Ishikawa (cell line): ENCODE measurements around the gene TNS1.
A peak's percentile ranks its signal among the peaks of the same experiment; 100 is the strongest.

ENCODE experiments used
- CEBPB ChIP-seq: IDR thresholded peaks from 2 replicates; pipeline ENCODE4 v1.6.1; 2012
- CREB1 ChIP-seq: IDR thresholded peaks from 2 replicates; pipeline ENCODE4 v1.6.1; 2012; ENCODE audit warnings: low read depth
- EGR1 ChIP-seq: IDR thresholded peaks from 2 replicates; pipeline ENCODE4 v1.6.1; 2012
- EP300 ChIP-seq: IDR thresholded peaks from 2 replicates; pipeline ENCODE4 v1.6.1; 2012; ENCODE audit warnings: borderline replicate concordance
- FOXM1 ChIP-seq: IDR thresholded peaks from 2 replicates; pipeline ENCODE4 v1.6.1; 2012; ENCODE audit warnings: low read depth, borderline replicate concordance
- NFIC ChIP-seq: IDR thresholded peaks from 2 replicates; pipeline ENCODE4 v1.6.1; 2012
- RAD21 ChIP-seq: IDR thresholded peaks from 2 replicates; pipeline ENCODE4 v1.6.1; 2012; ENCODE audit warnings: low read depth
- TAF1 ChIP-seq: IDR thresholded peaks from 2 replicates; pipeline ENCODE4 v1.6.1; 2012; ENCODE audit warnings: low read depth, mild to moderate bottlenecking
- TCF12 ChIP-seq: IDR thresholded peaks from 2 replicates; pipeline ENCODE4 v1.6.1; 2012; ENCODE audit warnings: low read depth
- TEAD4 ChIP-seq: IDR thresholded peaks from 2 replicates; pipeline ENCODE4 v1.6.1; 2012
- YY1 ChIP-seq: IDR thresholded peaks from 2 replicates; pipeline ENCODE4 v1.6.1; 2012; ENCODE audit warnings: low read depth
- ZBTB7A ChIP-seq: IDR thresholded peaks from 2 replicates; pipeline ENCODE4 v1.6.1; 2012; ENCODE audit warnings: low read depth
- TF ChIP-seq, protein P1 (sequence below): IDR thresholded peaks from 2 replicates; pipeline ENCODE4 v1.6.1; 2012
- TF ChIP-seq, protein P2 (sequence below): IDR thresholded peaks from 2 replicates; pipeline ENCODE4 v1.6.1; 2012
- TF ChIP-seq, protein P3 (sequence below): IDR thresholded peaks from 2 replicates; pipeline ENCODE4 v1.6.1; 2012; ENCODE audit warnings: low read depth, mild to moderate bottlenecking

TNS1 gene

DNA sequence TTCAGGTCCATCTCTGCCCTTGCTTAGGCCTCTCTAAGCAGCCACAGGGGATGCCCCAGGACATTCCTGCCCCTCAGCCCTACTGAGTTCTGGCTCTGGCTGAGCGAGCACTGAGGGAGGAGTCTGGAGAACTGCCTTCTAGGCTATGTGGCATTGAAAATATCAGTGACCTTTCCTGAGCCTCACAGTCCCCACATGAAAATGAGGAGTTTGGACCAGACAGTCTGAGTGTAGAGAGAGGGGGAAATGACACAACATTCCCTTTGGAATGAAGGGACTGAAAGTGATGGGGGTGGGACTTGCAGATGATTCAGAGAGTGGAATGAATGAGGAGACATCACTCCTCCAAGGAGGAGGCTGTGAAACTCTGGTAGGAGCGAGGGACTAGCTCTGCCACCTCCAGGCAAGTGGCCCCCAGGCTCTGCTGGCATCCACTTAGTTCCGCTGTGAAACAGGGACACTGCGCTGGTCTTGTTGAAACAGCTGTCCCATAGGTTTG, 8.0 kb downstream of the TNS1 start:
- TF ChIP-seq, protein P1, sequence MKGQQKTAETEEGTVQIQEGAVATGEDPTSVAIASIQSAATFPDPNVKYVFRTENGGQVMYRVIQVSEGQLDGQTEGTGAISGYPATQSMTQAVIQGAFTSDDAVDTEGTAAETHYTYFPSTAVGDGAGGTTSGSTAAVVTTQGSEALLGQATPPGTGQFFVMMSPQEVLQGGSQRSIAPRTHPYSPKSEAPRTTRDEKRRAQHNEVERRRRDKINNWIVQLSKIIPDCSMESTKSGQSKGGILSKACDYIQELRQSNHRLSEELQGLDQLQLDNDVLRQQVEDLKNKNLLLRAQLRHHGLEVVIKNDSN, result no peak
- TF ChIP-seq FOXM1 (no peak), TEAD4 (no peak), YY1 (no peak), TCF12 (no peak), NFIC (no peak), CEBPB (no peak), CREB1 (no peak), ZBTB7A (no peak), RAD21 (no peak), EP300 (no peak), TAF1 (no peak), EGR1 (no peak)
- TF ChIP-seq, protein P2, sequence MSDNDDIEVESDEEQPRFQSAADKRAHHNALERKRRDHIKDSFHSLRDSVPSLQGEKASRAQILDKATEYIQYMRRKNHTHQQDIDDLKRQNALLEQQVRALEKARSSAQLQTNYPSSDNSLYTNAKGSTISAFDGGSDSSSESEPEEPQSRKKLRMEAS, result no peak
- TF ChIP-seq, protein P3, sequence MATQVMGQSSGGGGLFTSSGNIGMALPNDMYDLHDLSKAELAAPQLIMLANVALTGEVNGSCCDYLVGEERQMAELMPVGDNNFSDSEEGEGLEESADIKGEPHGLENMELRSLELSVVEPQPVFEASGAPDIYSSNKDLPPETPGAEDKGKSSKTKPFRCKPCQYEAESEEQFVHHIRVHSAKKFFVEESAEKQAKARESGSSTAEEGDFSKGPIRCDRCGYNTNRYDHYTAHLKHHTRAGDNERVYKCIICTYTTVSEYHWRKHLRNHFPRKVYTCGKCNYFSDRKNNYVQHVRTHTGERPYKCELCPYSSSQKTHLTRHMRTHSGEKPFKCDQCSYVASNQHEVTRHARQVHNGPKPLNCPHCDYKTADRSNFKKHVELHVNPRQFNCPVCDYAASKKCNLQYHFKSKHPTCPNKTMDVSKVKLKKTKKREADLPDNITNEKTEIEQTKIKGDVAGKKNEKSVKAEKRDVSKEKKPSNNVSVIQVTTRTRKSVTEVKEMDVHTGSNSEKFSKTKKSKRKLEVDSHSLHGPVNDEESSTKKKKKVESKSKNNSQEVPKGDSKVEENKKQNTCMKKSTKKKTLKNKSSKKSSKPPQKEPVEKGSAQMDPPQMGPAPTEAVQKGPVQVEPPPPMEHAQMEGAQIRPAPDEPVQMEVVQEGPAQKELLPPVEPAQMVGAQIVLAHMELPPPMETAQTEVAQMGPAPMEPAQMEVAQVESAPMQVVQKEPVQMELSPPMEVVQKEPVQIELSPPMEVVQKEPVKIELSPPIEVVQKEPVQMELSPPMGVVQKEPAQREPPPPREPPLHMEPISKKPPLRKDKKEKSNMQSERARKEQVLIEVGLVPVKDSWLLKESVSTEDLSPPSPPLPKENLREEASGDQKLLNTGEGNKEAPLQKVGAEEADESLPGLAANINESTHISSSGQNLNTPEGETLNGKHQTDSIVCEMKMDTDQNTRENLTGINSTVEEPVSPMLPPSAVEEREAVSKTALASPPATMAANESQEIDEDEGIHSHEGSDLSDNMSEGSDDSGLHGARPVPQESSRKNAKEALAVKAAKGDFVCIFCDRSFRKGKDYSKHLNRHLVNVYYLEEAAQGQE, result no peak

DNA sequence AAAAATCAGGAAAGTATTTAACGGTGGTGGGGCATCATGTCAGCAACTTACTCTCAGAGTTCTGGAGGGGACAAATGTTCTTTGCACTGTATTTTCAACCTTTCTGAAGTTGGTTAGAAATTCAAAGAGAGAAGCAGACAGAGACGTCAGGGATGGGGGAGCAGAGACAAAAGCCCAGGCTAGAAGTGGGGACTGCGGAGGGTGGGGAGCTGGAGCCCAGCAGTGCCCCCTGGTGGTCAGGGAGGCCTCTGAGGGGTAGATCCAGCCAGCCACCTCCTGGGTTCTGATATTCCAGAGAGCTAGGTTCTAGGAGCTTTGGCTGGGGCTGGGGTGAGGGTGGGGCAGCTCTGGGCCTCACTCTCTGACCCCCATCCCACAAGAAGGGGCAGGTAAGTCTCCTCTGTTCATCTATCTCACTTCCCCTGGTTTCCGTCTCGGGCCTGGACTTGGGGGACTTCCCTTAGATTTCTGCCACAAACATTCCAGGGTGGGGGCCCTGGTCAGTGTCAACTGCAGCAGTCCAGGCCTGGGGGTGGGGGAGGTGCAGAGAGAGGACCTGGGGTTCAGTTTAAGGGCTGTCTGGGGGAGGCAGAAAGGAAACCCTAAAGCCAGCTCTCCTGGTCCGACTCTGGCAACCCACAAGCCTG, 8.9 kb downstream of the TNS1 start:
- TF ChIP-seq TAF1 (no peak), RAD21 (peak; percentile 58)
- TF ChIP-seq, protein P2, result no peak

DNA sequence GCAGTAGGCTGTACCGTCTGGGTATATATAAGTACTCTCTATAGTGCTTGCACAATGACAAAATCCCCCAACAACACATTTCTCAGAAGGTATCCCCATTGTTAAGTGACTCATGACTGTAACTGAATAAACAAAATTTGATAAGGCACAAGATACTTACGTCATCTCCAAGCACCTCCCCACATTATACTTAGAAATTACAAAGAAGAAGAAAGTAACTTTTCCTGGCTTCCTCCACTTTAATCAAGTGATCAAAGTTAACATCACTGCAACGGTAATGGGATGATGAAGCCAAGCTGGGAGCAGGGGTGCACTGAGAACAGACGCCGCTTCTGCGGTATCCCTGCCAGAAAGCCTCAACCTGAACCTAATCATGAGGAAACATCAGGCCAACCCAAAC, 9.7 kb downstream of the TNS1 start:
- TF ChIP-seq NFIC, result no peak
- no peak for TF ChIP-seq EGR1
- TF ChIP-seq, protein P3, result no peak
- no peak for TF ChIP-seq RAD21
- no peak for TF ChIP-seq CEBPB
- TF ChIP-seq, protein P1, result no peak
- TF ChIP-seq ZBTB7A, result no peak
- TF ChIP-seq FOXM1, result no peak
- TF ChIP-seq TAF1, result no peak
- no peak for TF ChIP-seq TCF12
- TF ChIP-seq YY1, result no peak
- no peak for TF ChIP-seq CREB1
- no peak for TF ChIP-seq TEAD4
- TF ChIP-seq EP300, result no peak

GRCh38 chr2:217992061-217992460, 10.7 kb downstream of the TNS1 start:
- TF ChIP-seq EP300, result no peak
- TF ChIP-seq, protein P3, result no peak
- no peak for TF ChIP-seq CEBPB
- no peak for TF ChIP-seq TAF1
- TF ChIP-seq TCF12, result no peak
- TF ChIP-seq ZBTB7A, result no peak
- TF ChIP-seq NFIC, result no peak
- TF ChIP-seq RAD21, result no peak
- no peak for TF ChIP-seq TEAD4
- no peak for TF ChIP-seq YY1
- TF ChIP-seq, protein P1, result no peak
